GM19351 (cell line): ENCODE measurements around the gene ZNF678.
"Not testable (repeated sequence)": the region's sequence is repeated elsewhere in the genome, so short reads cannot be mapped to it uniquely, and the experiment has no call there.

Experiments used
- ATAC-seq: cut with Tn5 transposase; IDR thresholded peaks from one replicate; pipeline ENCODE4 v1.9.1; 2021; ENCODE audit warnings: mild to moderate bottlenecking, moderate library complexity; ENCODE audit not compliant: unreplicated experiment

ZNF678 gene

DNA sequence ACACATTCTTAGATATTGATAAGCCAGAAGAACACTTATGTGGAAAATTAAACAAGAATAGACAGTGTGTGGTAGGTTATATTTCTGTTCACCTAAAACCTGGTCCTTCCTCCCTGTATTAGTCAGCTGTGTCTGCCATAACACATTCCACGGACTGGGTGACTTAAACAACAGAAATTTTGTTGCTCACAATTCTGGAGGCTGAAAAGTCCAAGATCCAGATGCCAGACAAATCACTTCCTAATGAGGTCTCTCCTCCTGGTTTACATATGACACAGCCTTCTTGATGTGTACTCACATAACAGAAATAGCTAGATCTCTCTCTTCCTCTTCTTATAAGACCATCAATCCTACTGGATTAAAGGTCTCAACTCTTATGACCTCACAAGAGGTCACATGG lies 146.1 kb downstream of the ZNF678 start:
- ATAC-seq = no peak

DNA sequence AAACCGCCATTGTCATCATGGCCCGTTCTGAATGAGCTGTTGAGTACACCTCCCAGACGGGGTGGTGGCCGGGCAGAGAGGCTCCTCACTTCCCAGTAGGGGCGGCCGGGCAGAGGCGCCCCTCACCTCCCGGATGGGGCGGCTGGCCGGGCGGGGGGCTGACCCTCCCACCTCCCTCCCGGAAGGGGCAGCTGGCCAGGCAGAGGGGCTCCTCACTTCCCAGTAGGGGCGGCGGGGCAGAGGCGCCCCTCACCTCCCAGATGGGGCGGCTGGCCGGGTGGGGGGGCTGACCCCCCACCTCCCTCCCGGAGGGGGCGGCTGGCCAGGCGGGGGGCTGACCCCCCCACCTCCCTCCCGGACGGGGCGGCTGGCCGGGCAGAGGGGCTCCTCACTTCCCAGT lies 147.1 kb downstream of the ZNF678 start:
- not testable (repeated sequence) for ATAC-seq

DNA sequence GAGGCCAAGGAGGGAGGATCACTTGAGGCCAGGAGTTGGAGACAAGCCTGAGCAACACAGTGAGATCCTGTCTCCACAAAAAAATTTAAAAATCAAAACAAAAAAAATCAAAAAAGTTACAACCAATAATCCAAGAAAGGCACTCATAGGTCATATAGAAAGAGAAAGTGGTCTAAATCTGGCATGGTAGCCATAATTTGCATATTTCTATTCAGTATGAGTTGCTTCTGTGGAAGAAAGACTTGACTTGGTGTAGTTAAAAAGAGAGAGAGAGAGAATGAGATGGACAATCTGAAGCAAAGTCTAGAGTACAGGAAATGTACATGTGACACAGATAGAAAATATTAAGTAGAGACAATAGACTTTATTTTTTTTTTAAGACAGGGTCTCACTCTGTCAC lies 149.3 kb downstream of the ZNF678 start:
- peak; percentile 88 for ATAC-seq

DNA sequence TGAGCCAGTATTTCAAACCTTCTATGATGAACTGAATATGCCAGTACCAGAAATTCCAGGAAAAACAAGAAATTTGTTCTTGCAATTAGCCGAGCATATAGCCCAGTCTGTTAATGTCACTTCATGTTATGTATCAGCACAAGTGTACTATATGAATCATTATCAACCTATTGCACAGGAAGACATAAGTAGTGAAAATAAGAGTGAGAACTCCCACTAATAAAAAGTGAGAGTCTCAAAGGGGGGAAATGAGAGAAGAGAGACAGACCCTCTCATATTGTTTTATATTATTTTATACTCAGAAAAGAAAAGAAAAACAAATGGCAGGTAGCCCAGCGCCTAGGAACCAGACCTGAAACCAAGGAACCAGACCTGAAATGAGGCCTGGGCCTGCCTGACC lies 155.6 kb downstream of the ZNF678 start:
- ATAC-seq = no peak

DNA sequence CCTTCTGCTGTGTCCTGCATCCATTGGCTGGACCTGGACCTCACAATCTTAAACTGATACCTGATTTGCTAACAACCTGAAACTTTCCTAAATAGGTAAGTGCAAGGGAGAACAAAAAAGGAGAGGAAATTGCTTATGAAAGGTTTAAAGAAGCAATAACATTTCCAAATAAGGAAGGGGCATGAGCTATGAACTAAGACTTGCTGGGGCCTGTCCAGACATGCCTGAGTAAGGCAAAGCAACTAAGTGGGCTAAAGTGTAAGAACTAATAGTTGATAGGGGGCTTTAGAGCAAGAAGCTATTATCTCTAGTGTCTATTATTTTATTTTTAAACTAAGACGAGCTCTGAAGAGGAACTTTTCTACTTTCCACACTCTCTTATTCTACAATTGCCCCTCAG lies 160.1 kb downstream of the ZNF678 start:
- no peak for ATAC-seq

DNA sequence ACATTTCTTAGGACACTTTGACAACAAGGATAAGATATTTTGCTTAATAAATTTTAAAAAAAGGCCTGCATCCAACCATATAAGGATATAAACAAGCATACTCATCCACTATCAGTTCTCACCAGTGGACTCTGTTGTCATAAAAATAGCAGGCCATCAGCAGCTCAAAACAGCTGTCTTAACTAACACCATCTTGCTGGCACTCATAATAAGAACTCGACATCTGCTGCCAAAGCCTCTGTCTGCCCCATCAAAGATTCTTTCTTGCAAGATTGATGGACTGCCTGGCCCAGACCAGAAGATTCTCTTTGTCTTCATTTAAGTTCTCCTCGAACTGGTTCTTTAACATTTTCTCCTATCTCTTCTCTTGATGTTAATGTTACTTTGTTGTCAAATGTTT lies 161.7 kb downstream of the ZNF678 start:
- no peak for ATAC-seq

DNA sequence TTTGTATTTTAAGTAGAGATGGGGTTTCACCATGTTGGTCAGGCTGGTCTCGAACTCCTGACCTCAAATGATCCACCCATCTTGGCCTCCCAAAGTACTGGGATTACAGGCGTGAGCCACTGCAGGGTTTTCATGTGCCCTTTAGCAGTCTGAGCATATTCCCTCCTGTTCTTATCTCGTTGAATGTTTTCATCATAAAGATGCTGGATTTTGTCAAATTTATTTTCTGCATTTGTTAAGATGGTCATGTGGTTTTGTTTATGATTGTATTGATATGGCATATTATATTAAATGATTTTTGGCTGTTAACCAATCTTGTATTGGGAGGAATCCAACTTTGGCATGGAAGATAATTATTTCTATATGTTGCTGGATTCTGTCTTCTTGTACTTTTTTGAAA lies 163.0 kb downstream of the ZNF678 start:
- no peak for ATAC-seq
